B cell (primary cell): ENCODE measurements around the gene PLN. TPM values are rescaled to one million over a fixed set of nuclear protein-coding genes. Genes with fewer than 3 reads are reported as not detected.

Experiments used
- ATAC-seq: fragments of 200-7000 bp; cut with Tn5 transposase; one replicate; pipeline ENCODE4 v1.10.0; 2021; ENCODE audit warnings: low read depth, mild to moderate bottlenecking, moderate number of reproducible peaks, moderate library complexity
- CTCF ChIA-PET: fragments of 350-600 bp; sonication (Branson Sonifier 250); formaldehyde crosslinking; loops from one replicate; lab custom pipeline; 2021; ENCODE audit warnings: antibody characterized with exemption, inconsistent platforms; lab: Charles Lee
- POLR2A ChIA-PET: fragments of 350-600 bp; sonication (Branson Sonifier 250); formaldehyde crosslinking; loops from one replicate; lab custom pipeline; 2021; ENCODE audit warnings: antibody characterized with exemption; lab: Charles Lee
- DNase-seq: peaks from one replicate; pipeline ENCODE4 v3.0.0; 2013
- H2AFZ ChIP-seq: 2 replicates; pipeline ENCODE4 v1.6.1; 2012; ENCODE audit warnings: mild to moderate bottlenecking, low read depth, low read length; ENCODE audit not compliant: insufficient read depth, poor library complexity, severe bottlenecking
- H3K27ac ChIP-seq, 2 donors: 1 replicate in 1 of 2; 2 replicates in 1 of 2; pipeline ENCODE4 v1.5.1; 2012 to 2013; ENCODE audit warnings: low read length in 2 of 2, mild to moderate bottlenecking in 2 of 2, moderate library complexity in 1 of 2
- H3K27me3 ChIP-seq, 4 experiments: fragments of 200-600 bp in 1 of 4; sonication (generic) in 1 of 4; replicated peaks in 1 of 4; 1 replicate in 2 of 4; 2 replicates in 2 of 4; pipeline versions ENCODE4 v1.6.1 to v1.7.0; 2013 to 2016; ENCODE audit warnings: low read length in 3 of 4, mild to moderate bottlenecking in 2 of 4, mixed read lengths in 1 of 4, moderate library complexity in 1 of 4; ENCODE audit not compliant: insufficient read depth in 4 of 4, control insufficient read depth in 3 of 4; ENCODE audit errors: control extremely low read depth in 1 of 4
- H3K36me3 ChIP-seq, 2 experiments: replicated peaks in 1 of 2; 1 replicate in 1 of 2; 2 replicates in 1 of 2; pipeline versions ENCODE4 v1.6.1 to v1.7.1; 2013; ENCODE audit warnings: low read length in 1 of 2; ENCODE audit not compliant: insufficient read depth in 2 of 2, control insufficient read depth in 1 of 2; ENCODE audit errors: control extremely low read depth in 1 of 2, extremely low read depth in 1 of 2
- H3K4me1 ChIP-seq, 2 donors: fragments of 200-600 bp in 1 of 2; sonication (generic) in 1 of 2; 1 replicate in 1 of 2; 2 replicates in 1 of 2; pipeline versions ENCODE4 v1.5.1 to v1.6.1; 2013 to 2017; ENCODE audit warnings: low read length in 2 of 2; ENCODE audit not compliant: control insufficient read depth in 2 of 2, insufficient read depth in 2 of 2
- H3K4me2 ChIP-seq: replicated peaks from 2 replicates; pipeline ENCODE3; 2012; ENCODE audit warnings: mild to moderate bottlenecking, low read depth, low read length; ENCODE audit not compliant: poor library complexity, severe bottlenecking
- H3K4me3 ChIP-seq, 5 experiments: fragments of 200-600 bp in 1 of 5; sonication (generic) in 1 of 5; 1 replicate in 3 of 5; 2 replicates in 2 of 5; pipeline versions ENCODE4 v1.5.1 to v1.7.0; 2011 to 2016; ENCODE audit warnings: low read length in 4 of 5, mild to moderate bottlenecking in 4 of 5, low read depth in 2 of 5, control low read depth in 1 of 5, moderate library complexity in 1 of 5; ENCODE audit not compliant: insufficient read depth in 1 of 5; ENCODE audit errors: control extremely low read depth in 1 of 5, extremely low read depth in 1 of 5
- H3K79me2 ChIP-seq: fragments of 200-600 bp; sonication (generic); one replicate; pipeline ENCODE4 v1.6.0; 2016; ENCODE audit warnings: low read length; ENCODE audit not compliant: control insufficient read depth, insufficient read depth
- H3K9ac ChIP-seq: fragments of 200-600 bp; sonication (generic); 2 replicates; pipeline ENCODE4 v1.6.1; 2017; ENCODE audit warnings: mild to moderate bottlenecking, low read length, moderate library complexity
- H3K9me3 ChIP-seq, 3 donors: one replicate each; pipeline versions ENCODE4 v1.6.1 to v1.7.1; 2013; ENCODE audit warnings: low read length in 2 of 3; ENCODE audit not compliant: control insufficient read depth in 2 of 3, insufficient read depth in 1 of 3; ENCODE audit errors: control extremely low read depth in 1 of 3
- H4K20me1 ChIP-seq: 2 replicates; pipeline ENCODE4 v1.6.0; 2012; ENCODE audit warnings: mild to moderate bottlenecking, low read length; ENCODE audit not compliant: insufficient read depth, control insufficient read depth, poor library complexity, severe bottlenecking
- H3K27ac Mint-ChIP-seq: one replicate; pipeline ENCODE4 v1.8.0; 2021; ENCODE audit warnings: mixed read lengths
- H3K27me3 Mint-ChIP-seq: one replicate; pipeline ENCODE4 v1.8.0; 2021; ENCODE audit warnings: mixed read lengths
- H3K4me1 Mint-ChIP-seq: one replicate; pipeline ENCODE4 v1.8.0; 2021; ENCODE audit warnings: mixed read lengths
- H3K4me3 Mint-ChIP-seq: one replicate; pipeline ENCODE4 v1.8.0; 2021; ENCODE audit warnings: mixed read lengths
- H3K9me3 Mint-ChIP-seq: one replicate; pipeline ENCODE4 v1.8.0; 2022; ENCODE audit warnings: mixed read lengths; ENCODE audit not compliant: insufficient read depth
- CTCF ChIP-seq: fragments of 200-600 bp; IDR thresholded peaks from one replicate; pipeline ENCODE4 v1.8.0; 2022; ENCODE audit warnings: antibody characterized with exemption, mild to moderate bottlenecking
- EZH2 ChIP-seq: IDR thresholded peaks from 2 replicates; pipeline ENCODE4 v1.6.1; 2012; ENCODE audit warnings: borderline replicate concordance, low read depth, mild to moderate bottlenecking, moderate library complexity, low read length; ENCODE audit not compliant: insufficient read depth, poor library complexity, severe bottlenecking
- WGBS: methylation state at CpG from one replicate; pipeline ENCODE4 v1.1.5; 2013; ENCODE audit warnings: missing lambda C conversion rate; ENCODE audit not compliant: insufficient coverage; 5-methylcytosine and 5-hydroxymethylcytosine counted together
- intact Hi-C: fragments of 100-400 bp; cut with micrococcal nuclease; formaldehyde crosslinking; loops from one replicate; pipeline ENCODE4 v1.10.0; 2022
- polyA plus RNA-seq: library from polyadenylated mRNA; depleted of rRNA; stranded (reverse); fragments of >200 nt; gene quantifications from 2 replicates; pipeline ENCODE4 v1.2.3, GENCODE V29; 2012
- total RNA-seq, 2 donors: library from RNA; stranded (reverse); fragments of 120-200 nt in 1 of 2; gene quantifications; 1 replicate in 1 of 2; 2 replicates in 1 of 2; pipeline versions ENCODE4 v1.2.3 to v1.2.4, GENCODE V29; 2013 to 2022

PLN gene
- total and polyA plus RNA-seq, 2 donors (not counting 1 experiment from before 2014, with no cell fraction given): not detected

- Histone ChIP-seq H3K4me3 (no peak overlapping the region), H3K79me2 (peaks cover 13% of the 10 kb centered on the region), H3K9me3 (peaks cover 0 to 10% (median 6%) of the 10 kb centered on the region in 3 donors), H3K27ac (no peak overlapping the region), H3K4me2 (no peak overlapping the region), H3K27me3 (no peaks in the 10 kb centered on the region), H3K4me1 (peaks cover 6% of the 10 kb centered on the region in 2 donors), H3K36me3 (peaks cover 5 to 10% of the 10 kb centered on the region in 2 experiments), H2AFZ (no peak overlapping the region), H4K20me1 (no peaks in the 10 kb centered on the region), H3K9ac (no peak overlapping the region)
- CTCF ChIA-PET: interaction anchor here (0.7 kb wide), 1 partner anchor 542 kb away, joined by 3 read pairs; no protein-coding TSS in a partner anchor
- POLR2A ChIA-PET: no interaction called here
- no peak overlapping the region for H3K4me3 Mint-ChIP-seq
- TF ChIP-seq EZH2 (no peak), CTCF (no peak)
- H3K9me3 Mint-ChIP-seq: peaks cover 7% of the 10 kb centered on the region
- peaks cover 9% of the 10 kb centered on the region for H3K4me1 Mint-ChIP-seq
- no CpG with 5 or more reads among the region's 1 CpG for WGBS
- intact Hi-C loops: loop anchor here (10.0 kb wide), 1 partner anchor 325 kb away; the partner anchor contains the start of gene ASF1A
- no peak for DNase-seq
- ATAC-seq: no peak
- no peak overlapping the region for H3K27ac Mint-ChIP-seq
- H3K27me3 Mint-ChIP-seq: no peaks in the 10 kb centered on the region
Measured at GRCh38 chr6:118569498-118569897, 21.4 kb downstream of the PLN start.

- Histone ChIP-seq H3K4me1 (no peaks in the 10 kb centered on the region), H3K27me3 (no peaks in the 10 kb centered on the region), H3K4me3 (no peak overlapping the region), H3K27ac (no peak overlapping the region), H3K36me3 (peaks cover 4 to 14% of the 10 kb centered on the region in 2 experiments), H3K79me2 (peaks cover under 1% of the 10 kb centered on the region), H2AFZ (no peak overlapping the region), H3K9ac (no peak overlapping the region), H3K4me2 (no peak overlapping the region), H3K9me3 (peaks cover 3 to 25% (median 11%) of the 10 kb centered on the region in 3 donors), H4K20me1 (no peaks in the 10 kb centered on the region)
- intact Hi-C loops: no loop called here
- DNase-seq (no peak), ATAC-seq (no peak)
- TF ChIP-seq EZH2 (no peak), CTCF (no peak)
- ChIA-PET POLR2A (no interaction called here), CTCF (interaction anchor here (1.0 to 1.3 kb wide), 5 partner anchors 8 to 230 kb away, joined by 3 to 9 read pairs (median 3); no protein-coding TSS in a partner anchor)
- H3K9me3 Mint-ChIP-seq: peaks cover 7% of the 10 kb centered on the region
- H3K27ac Mint-ChIP-seq: no peak overlapping the region
- H3K4me3 Mint-ChIP-seq: no peak overlapping the region
- no CpG with 5 or more reads among the region's 2 CpGs for WGBS
- no peaks in the 10 kb centered on the region for H3K4me1 Mint-ChIP-seq
- H3K27me3 Mint-ChIP-seq: no peaks in the 10 kb centered on the region
Measured at GRCh38 chr6:118571121-118571520, 23.0 kb downstream of the PLN start.
